ENCODE results near the gene SRD5A3. TPM values are rescaled to one million over a fixed set of nuclear protein-coding genes. Genes with fewer than 3 reads are reported as not detected.

Gene SRD5A3
- total and polyA plus RNA-seq, 10 of the 15 experiments (the other 5 are each of a cell fraction or from before 2014, with no cell fraction given) = 1.6 to 20.4 (median 6.1) TPM

DNA sequence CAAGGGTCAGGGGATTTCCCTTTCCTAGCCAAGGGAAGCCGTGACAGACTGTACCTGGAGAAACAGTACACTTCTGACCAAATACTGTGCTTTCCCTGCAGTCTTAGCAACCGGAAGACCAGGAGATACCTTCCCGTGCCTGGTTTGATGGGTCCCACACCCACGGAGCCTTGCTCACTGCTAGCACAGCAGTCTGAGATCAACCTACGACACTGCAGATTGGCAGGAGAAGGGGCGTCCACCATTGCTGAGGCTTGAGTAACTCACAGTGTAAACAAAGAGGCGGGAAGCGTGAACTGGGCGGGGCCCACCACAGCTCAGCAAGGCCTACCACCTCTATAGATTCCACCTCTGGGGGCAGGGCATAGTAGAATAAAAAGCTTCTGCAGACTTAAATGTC is 48.7 kb upstream of the SRD5A3 start:
- ChIA-PET SMC1A (ENCODE audit: uncharacterized antibody, unreplicated experiment) (no interaction called here), CTCF (interaction anchor here (1.0 kb wide), 1 partner anchor 35 kb away, joined by 3 read pairs; no protein-coding TSS in a partner anchor), RAD21 (ENCODE audit: unreplicated experiment) (no interaction called here), POLR2A (no interaction called here)
- Histone ChIP-seq H3K27ac (ENCODE audit: control insufficient read depth, insufficient read depth) (no peak overlapping the region), H3K4me2 (ENCODE audit: control insufficient read depth, insufficient read depth) (no peak overlapping the region), H3K4me3 (no peak overlapping the region), H3K79me2 (ENCODE audit: control insufficient read depth, insufficient read depth, low read length) (no peaks in the 10 kb centered on the region), H3K36me3 (ENCODE audit: control insufficient read depth in 2 of 2, insufficient read depth in 2 of 2, low read length in 1 of 2) (no peaks in the 10 kb centered on the region), H3K9me3 (replicated peaks; ENCODE audit: control insufficient read depth, insufficient read depth, low read length) (no peaks in the 10 kb centered on the region; the same call in 2 of the 3 replicates), H3K4me1 (ENCODE audit: control insufficient read depth, insufficient read depth, low read length) (no peaks in the 10 kb centered on the region), H2AFZ (ENCODE audit: control insufficient read depth, low read depth, low read length) (no peak overlapping the region), H3K27me3 (replicated peaks in 1 of 2; ENCODE audit: control insufficient read depth in 2 of 2, insufficient read depth in 2 of 2, low read length in 1 of 2) (no peaks in the 10 kb centered on the region; a peak in 1 of 4 replicates), H4K20me1 (ENCODE audit: control insufficient read depth, insufficient read depth) (no peaks in the 10 kb centered on the region), H3K9ac (ENCODE audit: control insufficient read depth, insufficient read depth, low read length) (no peak overlapping the region)
- FAIRE-seq = no peak
- WGBS (ENCODE audit: insufficient coverage, insufficient replicate concordance, low lambda C conversion rate, missing lambda C conversion rate) = 36% methylated on average over 9 of the region's 9 CpGs
- intact Hi-C loops (cut with micrococcal nuclease; ENCODE audit: unreplicated experiment) = no loop called here
- in situ Hi-C loops (cut with MboI) = no loop called here
- TF ChIP-seq KDM1A (IDR thresholded peaks at IDR 0.05; ENCODE audit: borderline replicate concordance) (no peak), CEBPB (IDR thresholded peaks at IDR 0.05; ENCODE audit: borderline replicate concordance in 1 of 2, low read depth in 2 of 2, low read length in 2 of 2) (no peak), NFIC (IDR thresholded peaks at IDR 0.05; ENCODE audit: low read depth, low read length) (no peak), CHD1 (IDR thresholded peaks at IDR 0.05; ENCODE audit: low read depth, low read length) (no peak), BRCA1 (IDR thresholded peaks at IDR 0.05; ENCODE audit: low read depth, low read length) (no peak), SMAD1 (IDR thresholded peaks at IDR 0.05; ENCODE audit: low read depth, partially characterized antibody) (no peak), DPF2 (IDR thresholded peaks at IDR 0.05) (no peak), ZNF622 (IDR thresholded peaks at IDR 0.05) (no peak), NR2C1 (IDR thresholded peaks at IDR 0.05) (no peak), MYB (IDR thresholded peaks at IDR 0.05; ENCODE audit: borderline replicate concordance, low read depth, low read length) (no peak), IRF4 (IDR thresholded peaks at IDR 0.05; ENCODE audit: low read depth, low read length) (no peak), HDAC6 (IDR thresholded peaks at IDR 0.05; ENCODE audit: unreplicated experiment) (no peak), JUNB (IDR thresholded peaks at IDR 0.05) (no peak), NR2F1 (conservative IDR thresholded peaks at IDR 0.05) (no peak), MTA2 (IDR thresholded peaks at IDR 0.05; ENCODE audit: low read depth) (no peak), CREM (IDR thresholded peaks at IDR 0.05; ENCODE audit: low read depth) (no peak)
- TF ChIP-seq, protein P1, sequence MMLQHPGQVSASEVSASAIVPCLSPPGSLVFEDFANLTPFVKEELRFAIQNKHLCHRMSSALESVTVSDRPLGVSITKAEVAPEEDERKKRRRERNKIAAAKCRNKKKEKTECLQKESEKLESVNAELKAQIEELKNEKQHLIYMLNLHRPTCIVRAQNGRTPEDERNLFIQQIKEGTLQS (IDR thresholded peaks at IDR 0.05; ENCODE audit: borderline replicate concordance, extremely low read depth, low read depth, low read length) = no peak
- TF ChIP-seq, protein P2, sequence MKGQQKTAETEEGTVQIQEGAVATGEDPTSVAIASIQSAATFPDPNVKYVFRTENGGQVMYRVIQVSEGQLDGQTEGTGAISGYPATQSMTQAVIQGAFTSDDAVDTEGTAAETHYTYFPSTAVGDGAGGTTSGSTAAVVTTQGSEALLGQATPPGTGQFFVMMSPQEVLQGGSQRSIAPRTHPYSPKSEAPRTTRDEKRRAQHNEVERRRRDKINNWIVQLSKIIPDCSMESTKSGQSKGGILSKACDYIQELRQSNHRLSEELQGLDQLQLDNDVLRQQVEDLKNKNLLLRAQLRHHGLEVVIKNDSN (IDR thresholded peaks at IDR 0.05; ENCODE audit: borderline replicate concordance, extremely low read length, insufficient read depth, low read depth, low read length) = no peak
- TF ChIP-seq, protein P3, sequence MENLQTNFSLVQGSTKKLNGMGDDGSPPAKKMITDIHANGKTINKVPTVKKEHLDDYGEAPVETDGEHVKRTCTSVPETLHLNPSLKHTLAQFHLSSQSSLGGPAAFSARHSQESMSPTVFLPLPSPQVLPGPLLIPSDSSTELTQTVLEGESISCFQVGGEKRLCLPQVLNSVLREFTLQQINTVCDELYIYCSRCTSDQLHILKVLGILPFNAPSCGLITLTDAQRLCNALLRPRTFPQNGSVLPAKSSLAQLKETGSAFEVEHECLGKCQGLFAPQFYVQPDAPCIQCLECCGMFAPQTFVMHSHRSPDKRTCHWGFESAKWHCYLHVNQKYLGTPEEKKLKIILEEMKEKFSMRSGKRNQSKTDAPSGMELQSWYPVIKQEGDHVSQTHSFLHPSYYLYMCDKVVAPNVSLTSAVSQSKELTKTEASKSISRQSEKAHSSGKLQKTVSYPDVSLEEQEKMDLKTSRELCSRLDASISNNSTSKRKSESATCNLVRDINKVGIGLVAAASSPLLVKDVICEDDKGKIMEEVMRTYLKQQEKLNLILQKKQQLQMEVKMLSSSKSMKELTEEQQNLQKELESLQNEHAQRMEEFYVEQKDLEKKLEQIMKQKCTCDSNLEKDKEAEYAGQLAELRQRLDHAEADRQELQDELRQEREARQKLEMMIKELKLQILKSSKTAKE (IDR thresholded peaks at IDR 0.05; ENCODE audit: low read depth, poor library complexity, severe bottlenecking) = no peak
- BruUV-seq (replicated peaks) = no TSS peak
- DNase-seq (ENCODE audit: low read depth, low spot score) = no peak
- no peak for ATAC-seq

Data from GM12878 (cell line).